Aorta (tissue), 5 donors: Measurements from ENCODE around the gene UBE2J2. TPM values are rescaled to one million over a fixed set of nuclear protein-coding genes. Genes with fewer than 3 reads are reported as not detected.

Experiments
- ATAC-seq: fragments of 200-7000 bp; cut with Tn5 transposase; one replicate; pipeline ENCODE4 v1.9.1; 2022; ENCODE audit warnings: moderate library complexity; ENCODE audit not compliant: low FRiP score
- DNase-seq, 2 donors: peaks; one replicate each; pipeline ENCODE4 v3.0.0-alpha.2; 2020
- H3K27ac ChIP-seq, 2 donors: one replicate each; pipeline ENCODE4 v1.5.1; 2013; ENCODE audit warnings: low read length in 2 of 2, mild to moderate bottlenecking in 2 of 2, moderate library complexity in 2 of 2, control low read depth in 1 of 2, inconsistent platforms in 1 of 2, low read depth in 1 of 2
- H3K27me3 ChIP-seq, 2 donors: one replicate each; pipeline ENCODE4 v1.6.1; 2013; ENCODE audit warnings: control low read depth in 1 of 2, low read length in 1 of 2, mild to moderate bottlenecking in 1 of 2, moderate library complexity in 1 of 2; ENCODE audit not compliant: insufficient read depth in 2 of 2, control insufficient read depth in 1 of 2
- H3K36me3 ChIP-seq, 2 donors: one replicate each; pipeline ENCODE4 v1.6.1; 2013; ENCODE audit warnings: control low read depth in 1 of 2, low read length in 1 of 2, mild to moderate bottlenecking in 1 of 2; ENCODE audit not compliant: insufficient read depth in 2 of 2, control insufficient read depth in 1 of 2
- H3K4me1 ChIP-seq, 2 donors: one replicate each; pipeline ENCODE4 v1.6.1; 2013; ENCODE audit warnings: low read length in 2 of 2, control low read depth in 1 of 2, mild to moderate bottlenecking in 1 of 2, moderate library complexity in 1 of 2; ENCODE audit not compliant: insufficient read depth in 2 of 2, control insufficient read depth in 1 of 2
- H3K4me3 ChIP-seq, 2 donors: one replicate each; pipeline ENCODE4 v1.5.1; 2013; ENCODE audit warnings: low read length in 2 of 2, control low read depth in 1 of 2, mild to moderate bottlenecking in 1 of 2
- H3K9me3 ChIP-seq: one replicate; pipeline ENCODE4 v1.6.1; 2013; ENCODE audit warnings: mild to moderate bottlenecking, low read length; ENCODE audit not compliant: control insufficient read depth
- WGBS, 2 donors: extraction: QIAGEN DNeasy Blood & Tissue Kit; methylation state at CpG; one replicate each; pipeline ENCODE4 v1.1.7; 2013; 5-methylcytosine and 5-hydroxymethylcytosine counted together
- intact Hi-C, 2 donors: fragments of 100-400 bp; cut with DNase I; formaldehyde crosslinking; loops; one replicate each; pipeline versions ENCODE4 v1.14.2 to v1.15.0; 2022
- polyA plus RNA-seq, 2 donors: library from polyadenylated mRNA; stranded (reverse); fragments of 200-250 nt; gene quantifications; one replicate each; pipeline ENCODE4 v1.2.3, GENCODE V29; 2013
- total RNA-seq, 2 donors: library from RNA; stranded (reverse); fragmentation: NEBNext Ultra II Directional; extraction: Animal tissue kit (Norgen Biotek cat#: 25700); gene quantifications; one replicate each; pipeline ENCODE4 v1.2.1, GENCODE V29; 2021
- donor health status: healthy with polysubstance abuse.
- donor health status: Bipolar disorder and iron deficiency.
- donor health status: DM: no; HTN: no; CAD: no.
- donor health status: DM: no; HTN: no; CAD: no.
- donor health status: DM: yes; HTN: yes; CAD: no.

Gene UBE2J2
- total and polyA plus RNA-seq, 4 donors, result 17.2 to 49.4 (median 48.1) TPM

DNA sequence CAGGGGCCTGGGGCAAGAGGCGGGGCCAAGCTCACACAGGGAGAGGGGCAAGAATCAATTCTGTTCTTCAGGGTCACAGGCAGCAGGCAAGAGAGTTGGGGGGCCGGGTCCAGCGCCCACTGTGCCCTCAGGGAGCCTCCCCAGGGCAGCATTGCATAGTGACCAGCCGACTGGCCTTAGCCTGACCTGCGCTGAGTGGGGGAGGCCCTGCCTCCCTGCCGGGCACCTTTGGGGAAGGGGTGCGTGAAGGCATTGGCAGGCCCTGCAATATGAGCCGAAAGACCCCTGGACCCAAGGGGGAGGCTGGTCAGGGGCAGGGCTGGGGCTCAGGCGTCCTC, 18.8 kb upstream of the UBE2J2 start:
- Histone ChIP-seq H3K27me3 (no peaks in the 10 kb centered on the region), H3K27ac (no peak overlapping the region), H3K4me3 (no peak overlapping the region), H3K4me1 (no peaks in the 10 kb centered on the region), H3K36me3 (no peaks in the 10 kb centered on the region), H3K9me3 (no peaks in the 10 kb centered on the region)
- ATAC-seq (no peak), DNase-seq (no peak)
- intact Hi-C loops, result loop anchor here (2.0 to 10.0 kb wide), 3 partner anchors 170 to 308 kb away; partner anchors contain the start of gene PERM1 (in 1 of the 2)
- WGBS, 2 donors, result 89 to 91% methylated on average over 9 of the region's 9 CpGs

- 45 to 51% methylated on average over 41 to 45 of the region's 45 CpGs for WGBS, 2 donors
- H3K36me3 ChIP-seq, result no peaks in the 10 kb centered on the region
- H3K27ac ChIP-seq, result no peak overlapping the region
- ATAC-seq (peak; percentile 65), DNase-seq (no peak)
- intact Hi-C loops, result loop anchor here (2.0 to 10.0 kb wide), 3 partner anchors 169 to 307 kb away; partner anchors contain the start of gene PERM1 (in 1 of the 2)
- H3K9me3 ChIP-seq, result no peaks in the 10 kb centered on the region
- no peaks in the 10 kb centered on the region for H3K4me1 ChIP-seq
- no peak overlapping the region for H3K4me3 ChIP-seq
- no peaks in the 10 kb centered on the region for H3K27me3 ChIP-seq
Observed at GRCh38 chr1:1291548-1292441, 18.1 kb upstream of the UBE2J2 start.

GRCh38 chr1:1291023-1291528, 17.4 kb upstream of the UBE2J2 start:
- Histone ChIP-seq H3K36me3 (no peaks in the 10 kb centered on the region), H3K4me1 (no peaks in the 10 kb centered on the region), H3K9me3 (no peaks in the 10 kb centered on the region), H3K4me3 (no peak overlapping the region), H3K27ac (no peak overlapping the region), H3K27me3 (no peaks in the 10 kb centered on the region)
- DNase-seq, result no peak
- intact Hi-C loops, result loop anchor here (5.0 to 10.0 kb wide), 2 partner anchors 169 to 306 kb away; partner anchors contain the start of gene PERM1 (in 1 of the 2)
- WGBS, 2 donors, result 13 to 14% methylated on average over 23 to 28 of the region's 28 CpGs
- ATAC-seq, result no peak

- Histone ChIP-seq H3K36me3 (no peaks in the 10 kb centered on the region), H3K27ac (no peak overlapping the region), H3K27me3 (no peaks in the 10 kb centered on the region), H3K4me1 (no peaks in the 10 kb centered on the region), H3K4me3 (no peak overlapping the region), H3K9me3 (no peaks in the 10 kb centered on the region)
- peak in 1 of 2 donors; percentile 88 for DNase-seq
- ATAC-seq, result peak; percentile 48
- intact Hi-C loops, result loop anchor here (5.0 to 10.0 kb wide), 2 partner anchors 168 to 305 kb away; partner anchors contain the start of gene PERM1 (in 1 of the 2)
- WGBS, 2 donors, result 51 to 54% methylated on average over 15 of the region's 15 CpGs
Observed at GRCh38 chr1:1290238-1290731, 16.6 kb upstream of the UBE2J2 start.

DNA sequence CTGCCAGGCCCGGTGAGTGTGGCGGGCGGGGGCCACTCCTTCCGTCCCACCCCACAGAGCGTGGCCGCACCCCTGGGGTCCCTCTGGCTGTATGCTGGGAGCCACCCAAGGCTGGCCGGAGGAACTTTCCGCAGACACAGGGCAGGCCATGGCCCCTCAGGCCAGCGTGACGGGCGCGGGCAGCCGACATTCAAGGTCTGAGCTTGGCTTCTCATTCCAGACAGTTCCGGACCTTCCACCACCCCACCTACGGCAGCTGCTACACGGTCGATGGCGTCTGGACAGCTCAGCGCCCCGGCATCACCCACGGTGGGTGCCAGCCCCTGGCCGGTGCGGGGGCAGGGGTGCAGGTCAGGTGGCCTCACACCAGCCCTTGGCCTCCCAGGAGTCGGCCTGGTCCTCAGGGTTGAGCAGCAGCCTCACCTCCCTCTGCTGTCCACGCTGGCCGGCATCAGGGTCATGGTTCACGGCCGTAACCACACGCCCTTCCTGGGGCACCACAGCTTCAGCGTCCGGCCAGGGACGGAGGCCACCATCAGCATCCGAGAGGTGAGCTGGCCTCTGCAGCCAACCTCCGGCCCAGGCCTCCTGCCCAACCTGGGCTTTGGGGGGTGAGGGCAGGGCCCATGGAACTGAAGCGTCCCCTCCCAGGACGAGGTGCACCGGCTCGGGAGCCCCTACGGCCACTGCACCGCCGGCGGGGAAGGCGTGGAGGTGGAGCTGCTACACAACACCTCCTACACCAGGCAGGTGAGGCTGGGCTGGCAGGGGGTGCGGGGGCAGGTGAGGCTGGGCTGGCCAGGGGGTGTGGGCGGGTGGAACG, 13.8 kb upstream of the UBE2J2 start:
- Histone ChIP-seq H3K27me3 (no peaks in the 10 kb centered on the region), H3K36me3 (no peaks in the 10 kb centered on the region), H3K4me3 (no peak overlapping the region), H3K4me1 (no peaks in the 10 kb centered on the region), H3K9me3 (no peaks in the 10 kb centered on the region), H3K27ac (no peak overlapping the region)
- DNase-seq, result no peak
- intact Hi-C loops, result loop anchor here in 1 of 2 donors (10.0 kb wide), 1 partner anchor 143 kb away; no protein-coding TSS in a partner anchor
- WGBS, 2 donors, result 82 to 86% methylated on average over 41 to 46 of the region's 46 CpGs
- no peak for ATAC-seq

- ATAC-seq, result no peak
- H3K27me3 ChIP-seq, result no peaks in the 10 kb centered on the region
- no peak overlapping the region for H3K27ac ChIP-seq
- no peaks in the 10 kb centered on the region for H3K36me3 ChIP-seq
- intact Hi-C loops, result loop anchor here in 1 of 2 donors (10.0 kb wide), 1 partner anchor 142 kb away; no protein-coding TSS in a partner anchor
- H3K9me3 ChIP-seq, result no peaks in the 10 kb centered on the region
- DNase-seq, result no peak
- WGBS, 2 donors, result 67 to 68% methylated on average over 49 to 50 of the region's 50 CpGs
- H3K4me1 ChIP-seq, result no peaks in the 10 kb centered on the region
- no peak overlapping the region for H3K4me3 ChIP-seq
Observed at GRCh38 chr1:1286313-1287261, 12.9 kb upstream of the UBE2J2 start.

GRCh38 chr1:1285611-1286311, 12.1 kb upstream of the UBE2J2 start:
- ATAC-seq (no peak), DNase-seq (no peak)
- Histone ChIP-seq H3K4me1 (no peaks in the 10 kb centered on the region), H3K36me3 (no peaks in the 10 kb centered on the region), H3K9me3 (no peaks in the 10 kb centered on the region), H3K27ac (no peak overlapping the region), H3K27me3 (no peaks in the 10 kb centered on the region), H3K4me3 (no peak overlapping the region)
- intact Hi-C loops, result loop anchor here in 1 of 2 donors (10.0 kb wide), 1 partner anchor 141 kb away; no protein-coding TSS in a partner anchor
- 65 to 73% methylated on average over 31 to 37 of the region's 37 CpGs for WGBS, 2 donors
